GM12878 (cell line): ENCODE results near the gene FAM78A. TPM values are rescaled to one million over a fixed set of nuclear protein-coding genes. Genes with fewer than 3 reads are reported as not detected.

Experiments used
- ATAC-seq: fragments of 200-7000 bp; cut with Tn5 transposase; 3 replicates; pipeline ENCODE4 v1.9.1; 2020; ENCODE audit warnings: mild to moderate bottlenecking, moderate library complexity
- BruUV-seq: library from RNA; stranded (reverse); fragments of 400-500 nt; replicated peaks from 2 replicates; lab custom pipeline; 2021; lab: Mats Ljungman, UMichigan
- CTCF ChIA-PET: fragments of 300-600 bp; sonication (Branson Sonifier 250); formaldehyde crosslinking; extraction: SDS; loops from one replicate; lab custom pipeline; 2021; ENCODE audit warnings: inconsistent platforms; lab: Yijun Ruan, JAX
- POLR2A ChIA-PET: fragments of 350-600 bp; formaldehyde crosslinking; extraction: SDS; loops from one replicate; lab custom pipeline; 2021; ENCODE audit warnings: inconsistent platforms; lab: Charles Lee
- RAD21 ChIA-PET: fragments of 300-600 bp; sonication (Branson Sonifier 250); formaldehyde crosslinking; loops from one replicate; lab custom pipeline; 2023; ENCODE audit warnings: antibody characterized with exemption; ENCODE audit not compliant: unreplicated experiment; lab: Charles Lee
- SMC1A ChIA-PET: fragments of 300-600 bp; sonication (Branson Sonifier 250); formaldehyde crosslinking; loops from one replicate; lab custom pipeline; 2023; ENCODE audit not compliant: unreplicated experiment, uncharacterized antibody; lab: Charles Lee
- DNase-seq: peaks from one replicate; pipeline ENCODE4 v3.0.0-alpha.2; 2011; ENCODE audit warnings: low read depth, low spot score
- FAIRE-seq: peaks from 3 replicates; lab custom pipeline; 2011; peaks lifted over from hg19 to GRCh38; lab: Jason Lieb, UNC
- H2AFZ ChIP-seq: 2 replicates; pipeline ENCODE4 v1.6.0; 2011; ENCODE audit warnings: low read depth, low read length, control low read depth; ENCODE audit not compliant: control insufficient read depth
- H3K27ac ChIP-seq: 2 replicates; pipeline ENCODE4 v1.5.1; 2011; ENCODE audit warnings: control low read depth; ENCODE audit not compliant: control insufficient read depth, insufficient read depth
- H3K27me3 ChIP-seq, 2 experiments: replicated peaks in 1 of 2; 2 replicates each; pipeline versions ENCODE4 v1.6.0 to v1.6.1; 2011; ENCODE audit warnings: low read length in 1 of 2; ENCODE audit not compliant: control insufficient read depth in 2 of 2, insufficient read depth in 2 of 2
- H3K36me3 ChIP-seq, 2 experiments: 2 replicates each; pipeline ENCODE4 v1.5.1; 2011; ENCODE audit warnings: low read length in 1 of 2; ENCODE audit not compliant: control insufficient read depth in 2 of 2, insufficient read depth in 2 of 2
- H3K4me1 ChIP-seq: 2 replicates; pipeline ENCODE4 v1.6.1; 2011; ENCODE audit warnings: mild to moderate bottlenecking, low read length, moderate library complexity, mixed read lengths; ENCODE audit not compliant: control insufficient read depth, insufficient read depth
- H3K4me2 ChIP-seq: 2 replicates; pipeline ENCODE4 v1.6.0; 2011; ENCODE audit warnings: control low read depth; ENCODE audit not compliant: control insufficient read depth, insufficient read depth
- H3K4me3 ChIP-seq: fragments of 200-600 bp; sonication (generic); 2 replicates; pipeline ENCODE4 v1.5.1; 2016
- H3K79me2 ChIP-seq: 2 replicates; pipeline ENCODE4 v1.6.0; 2011; ENCODE audit warnings: low read length; ENCODE audit not compliant: control insufficient read depth, insufficient read depth
- H3K9ac ChIP-seq: 2 replicates; pipeline ENCODE4 v1.8.0; 2011; ENCODE audit warnings: low read length, control low read depth, mixed read lengths; ENCODE audit not compliant: control insufficient read depth, insufficient read depth
- H3K9me3 ChIP-seq: replicated peaks from 3 replicates; pipeline ENCODE4 v1.5.1; 2011; ENCODE audit warnings: mild to moderate bottlenecking, low read length; ENCODE audit not compliant: control insufficient read depth, insufficient read depth
- H4K20me1 ChIP-seq: 2 replicates; pipeline ENCODE4 v1.6.0; 2011; ENCODE audit not compliant: control insufficient read depth, insufficient read depth
- KLF5 ChIP-seq: fragments of 450-650 bp; IDR thresholded peaks from 2 replicates; pipeline ENCODE4 v1.6.1; 2014; ENCODE audit warnings: mild to moderate bottlenecking; ENCODE audit not compliant: partially characterized antibody
- MLLT1 ChIP-seq: fragments of 450-650 bp; IDR thresholded peaks from 2 replicates; pipeline ENCODE4 v1.6.1; 2016; ENCODE audit warnings: mild to moderate bottlenecking
- NKRF ChIP-seq: fragments of 450-650 bp; conservative IDR thresholded peaks from 2 replicates; pipeline ENCODE4 v1.6.1; 2017; ENCODE audit warnings: mild to moderate bottlenecking, moderate library complexity
- ZZZ3 ChIP-seq: IDR thresholded peaks from 2 replicates; pipeline ENCODE4 v1.6.1; 2011; ENCODE audit warnings: low read depth; ENCODE audit not compliant: control insufficient read depth, insufficient read length
- WGBS: methylation state at CpG from one replicate; pipeline ENCODE4 v1.1.6; 2016; ENCODE audit warnings: low lambda C conversion rate; ENCODE audit not compliant: insufficient replicate concordance, insufficient coverage; ENCODE audit errors: missing lambda C conversion rate; 5-methylcytosine and 5-hydroxymethylcytosine counted together
- in situ Hi-C: fragments of 300-500 bp; cut with MboI; formaldehyde crosslinking; loops from 9 replicates; pipeline ENCODE4 v1.14.3; 2018; ENCODE audit warnings: mixed read lengths
- intact Hi-C: fragments of 100-400 bp; cut with micrococcal nuclease; formaldehyde crosslinking; loops from one replicate; pipeline ENCODE4 v1.14.2; 2022; ENCODE audit not compliant: unreplicated experiment
- polyA plus RNA-seq, 11 experiments: library from polyadenylated mRNA; depleted of rRNA in 4 of 11; unstranded in 6 of 11; stranded (reverse) in 5 of 11; fragments of >200 nt; fragmentation: Nextera tagmentation in 4 of 11; fragmentation: Illumina TruSeq in 1 of 11; extraction: Ambion mirVana in 4 of 11; extraction: Trizol in 1 of 11; gene quantifications; 1 replicate in 1 of 11; 2 replicates in 10 of 11; pipeline versions ENCODE4 v1.2.1 to v1.2.3, GENCODE V29; 2011 to 2016; ENCODE audit warnings: inconsistent platforms in 2 of 11, missing spikeins in 2 of 11, low read depth in 1 of 11
- total RNA-seq, 4 experiments: library from RNA; depleted of rRNA in 3 of 4; stranded (reverse); fragments of >200 nt in 3 of 4; fragmentation: Illumina TruSeq in 1 of 4; extraction: Trizol in 1 of 4; gene quantifications; 2 replicates each; pipeline versions ENCODE4 v1.2.1 to v1.2.3, GENCODE V29; 2013 to 2021

The FAM78A gene
- total and polyA plus RNA-seq, 10 of the 15 experiments (the other 5 are each of a cell fraction or from before 2014, with no cell fraction given), result 0.18 to 32.5 (median 12.2) TPM

GRCh38 chr9:131308906-131309529 is 32.7 kb upstream of the FAM78A start:
- no peak overlapping the region for H3K9ac ChIP-seq
- SMC1A ChIA-PET, result no interaction called here
- no peak overlapping the region for H3K4me2 ChIP-seq
- H3K36me3 ChIP-seq, result no peaks in the 10 kb centered on the region
- H3K27ac ChIP-seq, result no peak overlapping the region
- RAD21 ChIA-PET, result no interaction called here
- FAIRE-seq (no peak), ATAC-seq (no peak), DNase-seq (no peak)
- no peaks in the 10 kb centered on the region for H4K20me1 ChIP-seq
- H3K4me3 ChIP-seq, result no peak overlapping the region
- TF ChIP-seq NKRF, result no peak
- no peak for TF ChIP-seq ZZZ3
- no peak for TF ChIP-seq MLLT1
- no peak for TF ChIP-seq KLF5
- H3K79me2 ChIP-seq, result no peaks in the 10 kb centered on the region
- no peaks in the 10 kb centered on the region for H3K9me3 ChIP-seq
- H3K4me1 ChIP-seq, result no peaks in the 10 kb centered on the region
- H3K27me3 ChIP-seq, result no peaks in the 10 kb centered on the region
- no peak overlapping the region for H2AFZ ChIP-seq
- 55% methylated on average over 17 of the region's 17 CpGs for WGBS
- CTCF ChIA-PET, result no interaction called here
- POLR2A ChIA-PET, result no interaction called here
- intact Hi-C loops (no loop called here), in situ Hi-C loops (no loop called here)
- no TSS peak for BruUV-seq
